ENCODE measurements around the gene CASP7.
"Not testable (repeated sequence)": the region's sequence is repeated elsewhere in the genome, so short reads cannot be mapped to it uniquely, and the experiment has no call there.

Gene CASP7

DNA sequence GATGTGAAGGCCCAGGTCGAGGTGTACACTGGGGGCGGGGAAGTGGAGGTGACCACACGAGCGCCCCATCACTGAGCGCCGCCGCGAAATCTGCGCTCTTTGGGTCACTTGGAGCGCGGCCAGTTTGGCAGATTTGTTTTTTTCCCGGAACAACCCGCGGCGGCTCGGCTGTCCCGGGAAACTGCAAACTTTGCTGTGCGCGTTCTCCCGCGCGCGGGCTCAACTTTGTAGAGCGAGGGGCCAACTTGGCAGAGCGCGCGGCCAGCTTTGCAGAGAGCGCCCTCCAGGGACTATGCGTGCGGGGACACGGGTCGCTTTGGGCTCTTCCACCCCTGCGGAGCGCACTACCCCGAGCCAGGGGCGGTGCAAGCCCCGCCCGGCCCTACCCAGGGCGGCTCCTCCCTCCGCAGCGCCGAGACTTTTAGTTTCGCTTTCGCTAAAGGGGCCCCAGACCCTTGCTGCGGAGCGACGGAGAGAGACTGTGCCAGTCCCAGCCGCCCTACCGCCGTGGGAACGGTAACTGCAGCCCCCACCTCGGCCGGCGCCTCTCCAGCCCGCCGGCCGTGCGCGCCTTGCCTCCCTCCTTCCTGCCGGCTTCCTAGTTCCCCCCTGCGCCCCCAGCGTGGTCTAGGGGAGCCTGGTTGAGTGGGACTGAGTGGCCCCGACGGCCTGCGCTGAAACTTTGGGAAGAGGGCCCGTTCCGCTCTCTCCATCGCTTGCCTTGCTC lies at the start of gene CASP7:
TSS of gene CASP7 (plus strand) at position 450 of the 727 bp plus-strand sequence. CDS start 17,582 bp downstream, outside the sequence.
- no peak for DNase-seq (ENCODE audit: low read depth)

- DNase-seq (ENCODE audit: low read depth) = no peak
These were observed 48.7 kb upstream of the CASP7 start for GRCh38 chr10:113630929-113631533.

DNA sequence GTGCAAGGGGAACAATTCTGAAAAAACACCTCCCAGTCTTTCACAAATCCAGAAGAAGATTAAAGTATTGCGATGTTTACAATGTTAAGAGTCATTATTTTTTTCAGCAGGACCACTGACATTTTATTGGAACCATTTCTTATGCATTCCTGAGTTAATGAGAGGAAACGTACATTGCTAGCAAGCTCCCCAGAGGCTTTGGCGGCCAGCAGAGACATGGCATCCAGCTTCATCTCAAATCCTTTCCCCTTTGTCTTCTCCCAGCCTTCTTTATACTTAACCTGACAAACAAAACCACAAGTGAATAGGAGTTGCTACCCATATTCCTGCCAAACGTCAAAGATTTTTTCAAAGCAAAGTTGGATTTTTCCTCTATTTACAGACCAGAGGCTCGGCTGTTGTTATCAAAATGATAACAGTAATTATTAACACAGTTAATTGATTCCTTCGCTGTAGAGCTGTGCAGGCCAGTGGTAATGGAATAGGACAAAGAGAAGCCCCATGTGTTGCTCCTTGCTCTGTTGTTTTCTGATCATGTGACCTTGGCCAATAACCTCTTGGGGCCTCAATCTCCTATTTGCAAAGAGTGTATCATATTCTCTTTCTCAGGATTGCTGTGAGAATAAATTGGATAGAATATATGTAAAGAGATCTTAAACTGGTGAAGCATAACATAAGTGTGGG lies 47.9 kb upstream of the CASP7 start:
- no peak for DNase-seq (ENCODE audit: low read depth)

GRCh38 chr10:113639966-113640365 lies 39.7 kb upstream of the CASP7 start:
- no peak for DNase-seq (ENCODE audit: low read depth)

- DNase-seq (ENCODE audit: low read depth) = no peak
These were observed 38.0 kb upstream of the CASP7 start for GRCh38 chr10:113641702-113642101.

- no peak for DNase-seq (ENCODE audit: low read depth)
These were observed 36.5 kb upstream of the CASP7 start for GRCh38 chr10:113643183-113643582.

GRCh38 chr10:113644185-113645120 lies 35.3 kb upstream of the CASP7 start:
- DNase-seq (ENCODE audit: low read depth) = peak; percentile 23

DNA sequence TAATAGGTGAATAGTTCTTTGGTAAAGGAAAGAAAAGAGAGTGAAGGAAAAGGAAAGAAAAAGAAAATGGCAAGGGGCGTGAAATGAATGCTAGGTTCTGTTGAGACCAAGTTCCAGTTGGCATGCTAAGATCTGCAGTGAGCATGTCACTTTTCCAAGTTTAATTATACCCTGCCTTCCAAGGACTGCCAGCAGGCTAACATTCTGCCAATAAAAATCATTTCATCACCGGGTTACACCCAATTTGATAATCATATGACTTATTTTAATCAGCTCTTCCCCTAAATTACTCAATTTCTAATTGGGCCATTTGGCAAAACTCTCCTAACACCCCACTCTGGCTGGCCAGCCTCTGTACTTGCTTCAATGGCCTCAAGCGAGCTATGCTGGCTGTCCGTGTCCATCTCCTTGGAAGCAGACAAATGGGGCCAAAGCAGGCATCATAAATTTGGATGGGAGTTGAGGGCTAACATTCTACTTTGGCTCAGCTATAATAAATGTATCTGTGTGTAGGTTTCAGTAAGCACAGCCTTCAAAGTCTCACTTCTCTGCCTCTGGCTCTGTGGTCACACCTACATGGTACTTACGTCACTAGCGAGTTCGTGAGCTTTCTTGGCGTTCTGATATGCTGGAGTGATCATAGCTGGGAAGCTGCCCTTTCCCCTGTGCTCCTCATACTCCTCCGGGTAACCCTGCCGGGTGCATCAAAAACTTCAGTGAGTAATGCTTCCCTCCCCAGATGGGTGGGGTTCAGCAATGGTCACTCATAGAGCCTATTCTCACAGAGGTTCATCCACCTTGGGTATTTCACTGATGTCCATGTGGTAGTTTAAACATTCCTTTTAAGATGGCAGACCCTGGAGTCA lies 33.1 kb upstream of the CASP7 start:
- DNase-seq (ENCODE audit: low read depth) = no peak

- no peak for DNase-seq (ENCODE audit: low read depth)
These were observed 31.9 kb upstream of the CASP7 start for GRCh38 chr10:113647812-113648211.

GRCh38 chr10:113648478-113648877 lies 31.2 kb upstream of the CASP7 start:
- no peak for DNase-seq (ENCODE audit: low read depth)

DNA sequence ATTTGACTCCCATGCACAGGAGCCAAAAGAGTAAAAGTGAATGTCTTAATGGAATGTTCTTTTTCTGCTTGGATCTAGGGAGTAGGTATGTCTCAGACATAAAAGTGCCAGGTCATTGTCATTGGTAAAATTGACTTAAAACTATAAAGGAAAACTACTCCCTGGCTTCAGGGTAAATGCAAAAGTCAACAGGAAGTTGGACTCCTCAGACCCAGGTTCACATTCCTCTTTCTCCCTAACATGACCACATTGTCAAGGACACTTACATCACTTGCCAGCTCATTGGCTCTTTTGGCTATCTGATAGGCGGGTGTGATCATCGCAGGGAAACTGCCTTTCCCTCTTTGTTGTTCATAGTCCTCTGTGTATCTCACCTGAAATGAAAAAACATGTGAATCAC lies 29.5 kb upstream of the CASP7 start:
- no peak for DNase-seq (ENCODE audit: low read depth)

DNA sequence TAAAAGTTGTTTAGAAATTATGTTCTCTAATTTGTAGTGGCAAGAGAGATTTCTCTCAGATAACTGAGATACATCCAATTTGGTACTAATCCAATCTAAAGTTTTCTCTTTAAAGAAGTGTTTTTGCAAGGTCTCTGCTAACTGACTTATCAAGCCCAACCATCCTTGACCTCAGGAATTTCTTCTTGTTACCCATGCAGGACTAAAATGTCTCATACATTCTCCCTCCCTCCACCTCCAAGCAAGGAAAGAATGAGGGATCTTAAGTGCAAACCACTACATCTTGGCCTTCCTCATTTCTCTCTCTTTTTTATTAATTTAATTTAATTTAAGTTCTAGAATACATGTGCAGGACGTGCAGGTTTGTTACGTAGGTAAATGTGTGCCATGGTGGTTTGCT lies 28.7 kb upstream of the CASP7 start:
- DNase-seq (ENCODE audit: low read depth) = no peak

DNA sequence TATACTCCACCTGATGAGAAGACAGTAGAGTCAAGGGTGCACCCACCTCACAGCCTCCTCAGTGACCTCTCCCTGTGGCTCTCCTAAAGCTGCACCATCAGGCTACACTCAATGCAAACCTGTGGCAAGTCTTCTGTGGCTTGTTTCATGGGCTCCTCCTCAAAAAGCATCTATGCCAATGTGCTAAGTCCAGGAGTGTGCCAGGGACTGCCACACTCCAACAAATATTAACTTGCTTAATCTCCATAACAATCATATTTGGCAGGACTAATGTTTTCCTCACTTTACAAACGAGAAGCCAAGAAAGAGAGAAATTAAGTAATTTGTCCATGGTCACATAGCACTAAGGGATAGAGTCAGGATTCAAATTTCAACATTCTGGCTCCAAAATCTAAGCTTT lies 27.8 kb upstream of the CASP7 start:
- no peak for DNase-seq (ENCODE audit: low read depth)

DNA sequence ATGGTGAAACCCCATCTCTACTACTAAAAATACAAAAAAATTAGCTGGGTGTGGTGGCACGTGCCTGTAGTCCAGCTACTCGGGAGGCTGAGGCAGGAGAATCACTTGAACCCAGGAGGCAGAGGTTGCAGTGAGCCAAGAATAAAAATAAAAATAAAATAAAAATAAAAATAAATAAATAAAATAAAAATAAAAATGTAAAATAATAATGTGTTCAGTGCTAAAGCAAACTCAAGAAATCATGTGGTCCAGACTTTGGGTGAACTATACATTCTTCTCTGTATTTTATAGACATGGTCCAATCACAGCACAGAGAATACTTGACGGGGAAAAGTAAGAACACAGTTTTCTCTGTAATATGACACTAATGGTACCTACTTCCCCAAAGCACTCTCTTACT lies 27.3 kb upstream of the CASP7 start:
- DNase-seq (ENCODE audit: low read depth) = not testable (repeated sequence)

GRCh38 chr10:113656896-113657295 lies 22.8 kb upstream of the CASP7 start:
- DNase-seq (ENCODE audit: low read depth) = no peak

DNA sequence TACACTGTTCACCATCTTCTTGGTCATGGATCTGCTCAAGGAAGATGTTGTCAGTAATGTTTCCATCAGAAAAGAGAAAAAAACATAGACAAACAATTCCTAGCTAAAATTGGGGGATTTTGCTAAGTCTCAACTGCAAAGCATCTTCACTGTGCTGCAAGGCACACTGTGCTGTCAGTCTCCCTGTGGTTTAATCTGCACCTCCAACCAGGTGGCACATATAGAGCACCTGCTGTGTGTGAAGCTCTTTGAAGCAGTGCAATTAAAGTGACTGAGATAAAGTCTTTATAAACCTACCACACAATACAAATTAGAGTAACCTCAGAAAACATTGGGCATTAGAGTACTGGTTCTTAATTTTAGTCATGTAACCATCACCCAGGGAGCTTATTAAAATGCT lies 22.2 kb upstream of the CASP7 start:
- DNase-seq (ENCODE audit: low read depth) = no peak

DNA sequence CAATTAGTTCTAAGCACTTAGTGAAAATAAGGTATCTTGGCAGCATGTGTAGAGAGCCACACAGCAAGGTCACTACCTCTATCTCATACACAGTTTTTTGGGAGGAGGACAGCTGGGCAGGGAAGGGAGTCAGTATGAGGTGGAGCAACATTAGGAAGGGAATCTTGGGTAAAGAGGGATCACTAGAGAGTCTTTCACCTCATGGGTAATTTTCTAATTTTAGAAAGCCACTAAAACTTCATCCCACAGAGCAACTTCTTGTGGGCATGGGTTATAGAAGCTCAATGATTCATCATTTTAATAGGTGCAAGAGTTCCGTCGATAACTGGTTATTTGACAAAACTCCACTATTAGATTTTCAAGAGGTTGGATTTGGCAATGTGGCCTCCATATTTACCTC lies 18.4 kb upstream of the CASP7 start:
- DNase-seq (ENCODE audit: low read depth) = no peak

DNA sequence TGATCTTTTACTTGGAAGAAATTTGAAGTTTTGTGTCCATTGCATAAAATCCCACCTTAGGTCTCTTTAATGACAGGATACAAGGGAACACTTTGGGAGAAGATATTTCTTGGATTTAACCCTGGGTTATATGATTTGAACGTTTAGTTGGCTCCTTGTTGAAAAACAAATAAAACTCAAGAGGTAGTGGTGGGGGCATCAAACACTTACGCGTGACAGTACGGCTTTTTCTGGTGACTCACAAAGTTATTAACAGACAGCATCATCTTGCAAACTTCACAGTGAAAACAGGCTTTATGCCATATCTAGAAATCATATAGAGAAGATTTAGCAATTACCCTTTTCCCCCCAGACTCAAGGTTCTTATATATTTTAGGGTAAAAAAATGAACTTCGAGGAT lies 16.6 kb upstream of the CASP7 start:
- no peak for DNase-seq (ENCODE audit: low read depth)

DNA sequence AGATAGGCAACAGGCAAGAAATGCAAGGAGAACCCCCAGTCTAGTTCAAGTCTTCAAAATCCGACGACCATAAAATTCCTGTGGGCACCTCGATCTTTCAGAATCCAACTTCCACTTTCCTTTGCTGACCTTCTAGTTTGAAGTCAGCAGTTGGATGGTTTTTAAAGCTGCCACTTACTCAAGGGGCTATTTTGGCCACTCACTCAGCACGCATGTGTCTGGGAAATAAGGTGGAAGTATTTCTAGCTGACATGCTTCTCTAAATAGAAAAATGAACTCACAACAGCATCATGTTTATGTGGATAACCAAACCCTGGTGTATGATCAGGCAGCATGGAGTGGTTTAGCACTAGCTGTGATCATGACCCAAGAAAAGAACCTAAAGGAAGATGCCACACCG lies 15.8 kb upstream of the CASP7 start, which contains the start of gene NRAP:
TSS of gene NRAP (minus strand) at position 134 of the 400 bp plus-strand sequence. CDS start 159 bp downstream, outside the sequence.
- DNase-seq (ENCODE audit: low read depth) = no peak

DNA sequence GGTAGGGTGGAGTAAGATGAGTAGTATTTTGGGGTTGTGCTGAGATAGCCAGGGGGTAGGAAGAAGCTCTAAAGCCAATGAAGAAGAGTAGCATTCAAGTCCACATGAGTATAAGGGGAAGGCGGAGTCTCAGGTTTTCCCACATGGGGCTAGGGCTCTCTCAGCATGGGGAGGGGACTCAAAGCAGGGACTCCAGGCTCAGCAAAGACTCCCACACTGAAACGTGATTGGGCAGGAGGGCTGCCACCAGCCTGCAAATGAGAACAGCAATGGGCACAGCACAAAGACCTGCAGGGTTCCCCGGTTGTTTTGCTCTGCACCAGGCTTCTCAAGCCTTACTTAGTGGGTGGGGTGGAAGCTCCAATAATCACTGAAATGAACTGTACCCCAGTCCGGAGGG lies 14.4 kb upstream of the CASP7 start:
- DNase-seq (ENCODE audit: low read depth) = no peak

GRCh38 chr10:113665806-113666354 lies 13.8 kb upstream of the CASP7 start:
- peak; percentile 57 for DNase-seq (ENCODE audit: low read depth)

Data from GM04504 (cell line).